DMS53 (cell line): ENCODE measurements around the gene ATP6V0C.

Source experiments
- DNase-seq: peaks from one replicate; lab custom pipeline; 2025; lab: John Stamatoyannopoulos, UW

The ATP6V0C gene

DNA sequence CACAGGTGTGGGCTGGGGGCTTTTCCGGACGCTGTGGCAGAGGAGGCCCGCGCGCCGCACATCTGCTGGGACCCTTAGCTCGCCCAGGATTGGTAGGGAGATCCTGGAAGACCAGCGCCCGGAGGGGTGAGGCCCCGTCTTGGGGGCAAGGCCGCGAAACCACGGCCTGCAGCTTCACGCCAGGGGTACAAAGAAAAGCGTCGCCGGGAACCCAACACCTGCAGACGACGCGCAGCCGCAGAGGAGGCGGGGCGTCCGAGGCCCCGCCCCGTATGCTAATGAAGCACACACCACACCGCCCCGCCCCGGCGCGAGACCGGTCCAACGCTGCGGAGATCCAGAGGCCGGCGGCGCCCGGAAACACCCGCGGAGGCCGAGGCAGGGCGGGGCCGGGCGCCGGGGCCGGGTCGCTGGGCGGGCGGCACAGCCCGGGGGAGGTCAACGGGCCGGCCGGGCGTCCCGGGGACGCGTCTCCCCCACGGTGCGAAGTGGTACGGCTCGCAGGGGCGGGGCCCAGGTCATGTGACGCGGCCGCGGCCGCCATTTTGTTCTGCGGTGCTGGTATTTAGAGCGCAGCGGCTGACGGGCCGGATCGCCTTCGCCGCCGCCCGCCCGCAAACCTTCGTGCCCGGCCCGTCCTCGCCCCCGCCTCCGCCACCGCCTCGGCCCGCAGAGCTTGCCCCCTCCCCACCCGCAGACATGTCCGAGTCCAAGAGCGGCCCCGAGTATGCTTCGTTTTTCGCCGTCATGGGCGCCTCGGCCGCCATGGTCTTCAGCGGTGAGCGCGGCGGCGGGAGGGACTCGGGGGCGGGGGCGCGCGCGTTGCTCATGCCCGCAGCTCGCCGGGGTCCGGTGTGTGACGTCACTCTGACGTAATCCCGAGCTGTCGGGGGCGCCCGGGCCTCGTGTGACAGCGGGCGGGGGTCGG lies at the start of gene ATP6V0C:
Gene ATP6V0C, plus strand, starts transcription at position 548 of the 928 bp plus-strand sequence. Its CDS starts 152 bp downstream, at position 700.
- DNase-seq: peak; percentile 98

DNA sequence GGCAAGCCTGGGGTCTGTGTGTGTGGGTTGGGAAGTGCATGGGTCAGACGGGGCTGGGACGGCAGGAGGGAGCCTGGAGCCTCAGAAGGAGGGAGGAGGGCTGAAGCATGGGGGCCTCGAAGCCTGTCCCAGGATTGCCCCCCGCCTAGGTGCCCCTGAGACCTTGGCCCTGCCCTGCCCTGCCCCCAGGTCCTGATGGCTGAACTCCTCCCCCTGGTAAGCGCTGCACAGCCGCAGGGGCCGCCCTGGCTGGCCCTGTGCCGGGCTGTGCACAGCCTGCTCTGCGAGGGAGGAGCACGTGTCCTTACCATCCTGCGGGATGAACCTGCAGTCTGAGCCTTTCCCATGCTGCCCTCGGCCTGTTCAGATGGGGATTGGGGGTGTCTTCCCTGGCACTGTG lies 49.4 kb upstream of the ATP6V0C start:
- DNase-seq: no peak

DNA sequence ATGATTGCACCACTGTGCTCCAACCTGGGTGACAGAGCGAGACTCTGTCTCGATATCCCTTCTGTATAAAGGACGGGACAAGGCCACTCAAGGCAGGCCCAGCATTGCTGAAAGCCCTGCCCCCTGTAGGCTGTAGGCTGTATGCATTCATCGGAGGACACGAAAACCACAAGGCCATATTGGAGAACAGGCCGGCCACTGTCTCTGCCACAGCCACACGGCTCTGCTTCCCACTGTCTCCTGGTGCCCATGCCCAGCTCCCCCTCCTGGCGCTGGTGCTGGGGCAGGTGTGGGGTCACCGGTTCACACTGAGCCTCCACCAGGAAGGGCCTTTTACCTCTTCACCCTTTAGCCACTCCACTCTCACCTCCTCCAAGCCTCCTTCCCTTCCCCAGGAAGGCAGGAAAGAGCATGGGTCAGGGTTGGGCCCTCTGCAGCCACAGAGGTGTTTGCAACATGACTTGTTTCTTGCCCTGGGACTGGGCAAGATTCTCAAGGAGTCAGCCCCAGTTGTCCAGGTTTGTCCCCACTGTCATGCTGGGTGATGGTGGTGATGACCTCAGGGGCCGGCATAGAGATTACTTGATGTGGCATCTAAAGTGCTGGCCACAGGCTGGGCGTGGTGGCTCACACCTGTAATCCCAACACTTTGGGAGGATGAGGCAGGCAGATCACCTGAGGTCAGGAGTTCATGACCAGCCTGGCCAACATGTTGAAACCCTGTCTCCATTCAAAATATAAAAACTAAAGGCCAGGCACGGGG lies 47.9 kb upstream of the ATP6V0C start:
- DNase-seq: peak; percentile 42

- DNase-seq: no peak
These were observed 46.9 kb upstream of the ATP6V0C start for GRCh38 chr16:2466667-2467527.

- DNase-seq: peak; percentile 87
These were observed 46.1 kb upstream of the ATP6V0C start for GRCh38 chr16:2467528-2468232.

- DNase-seq: peak; percentile 63
These were observed 45.5 kb upstream of the ATP6V0C start for GRCh38 chr16:2468233-2468724.

- DNase-seq: peak; percentile 62
These were observed 44.9 kb upstream of the ATP6V0C start for GRCh38 chr16:2468725-2469398.

DNA sequence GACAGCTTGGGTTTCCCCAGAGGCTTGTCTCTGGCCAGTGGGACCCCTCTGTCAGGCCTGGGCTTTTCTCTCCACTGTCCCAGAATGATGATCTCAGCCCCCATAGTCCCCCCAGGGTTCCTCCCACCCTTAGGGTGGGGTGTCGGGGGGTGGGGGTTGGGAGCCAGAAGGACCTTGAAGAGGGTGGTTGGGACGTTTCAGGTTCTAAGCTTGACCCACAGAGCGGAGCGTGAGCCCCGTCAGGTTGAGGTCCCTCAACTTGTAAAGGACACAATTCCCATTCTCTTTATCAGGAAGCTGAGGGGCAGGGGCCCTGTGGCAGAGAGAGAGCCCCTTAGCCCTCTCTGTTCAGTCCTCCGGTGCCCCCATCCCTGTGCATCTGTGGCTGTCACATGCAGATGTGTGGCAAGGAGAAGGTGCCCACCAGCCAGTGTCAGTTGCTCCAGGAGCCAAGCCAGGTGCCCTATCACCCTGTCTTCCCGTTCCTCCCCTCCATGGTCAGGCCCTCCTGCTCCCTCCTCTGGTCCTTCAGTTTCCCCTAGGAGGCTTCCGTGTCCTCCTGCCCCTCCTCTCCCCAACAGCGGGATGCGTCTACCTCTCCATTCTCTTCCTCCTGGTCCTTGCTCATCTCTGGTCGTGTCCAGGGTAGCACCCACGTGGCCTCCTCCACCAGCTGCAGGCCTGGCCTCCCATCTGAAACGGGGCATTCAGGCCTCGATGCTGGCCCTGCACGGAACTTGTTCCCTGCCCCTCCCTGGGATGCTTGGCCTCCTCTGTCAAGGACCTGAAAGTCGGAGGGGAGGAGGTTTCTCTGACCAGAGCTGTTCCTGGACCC lies 44.1 kb upstream of the ATP6V0C start:
- DNase-seq: peak; percentile 40

- DNase-seq: no peak
These were observed 43.5 kb upstream of the ATP6V0C start for GRCh38 chr16:2470234-2470601.

DNA sequence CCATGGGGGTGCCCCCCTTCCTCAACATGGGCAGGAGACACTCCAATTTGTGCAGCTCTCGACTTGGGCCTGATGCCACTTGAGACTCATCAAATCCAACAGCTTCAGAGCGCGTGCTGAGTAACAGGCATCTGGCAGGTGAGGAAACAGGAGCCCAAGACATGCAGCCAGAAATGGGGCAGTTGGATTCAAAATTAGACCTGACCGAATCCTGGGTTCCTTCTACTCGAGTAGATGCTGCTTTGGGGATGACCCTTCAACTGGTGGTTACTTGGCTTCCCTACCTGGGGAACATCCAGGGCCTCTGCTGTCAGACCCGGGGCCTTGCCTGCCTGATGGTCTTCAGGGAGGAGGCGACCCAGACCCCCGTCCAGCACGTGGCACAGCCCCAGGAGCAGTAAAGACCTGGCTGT lies 43.1 kb upstream of the ATP6V0C start:
- peak; percentile 47 for DNase-seq

- peak; percentile 57 for DNase-seq
These were observed 42.6 kb upstream of the ATP6V0C start, which contains the start of gene NTN3 for GRCh38 chr16:2471016-2471652. Gene NTN3, plus strand, starts transcription at chr16:2471297. Its CDS starts 405 bp downstream, at chr16:2471702.

- DNase-seq: no peak
These were observed 41.9 kb upstream of the ATP6V0C start for GRCh38 chr16:2471653-2472487.

DNA sequence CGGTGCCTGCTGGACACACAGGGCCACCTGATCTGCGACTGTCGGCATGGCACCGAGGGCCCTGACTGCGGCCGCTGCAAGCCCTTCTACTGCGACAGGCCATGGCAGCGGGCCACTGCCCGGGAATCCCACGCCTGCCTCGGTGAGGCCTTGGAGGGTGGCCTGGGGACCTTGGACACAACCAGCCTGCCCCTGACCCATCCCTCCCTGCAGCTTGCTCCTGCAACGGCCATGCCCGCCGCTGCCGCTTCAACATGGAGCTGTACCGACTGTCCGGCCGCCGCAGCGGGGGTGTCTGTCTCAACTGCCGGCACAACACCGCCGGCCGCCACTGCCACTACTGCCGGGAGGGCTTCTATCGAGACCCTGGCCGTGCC lies 41.3 kb upstream of the ATP6V0C start:
- no peak for DNase-seq

GRCh38 chr16:2472885-2473445 lies 40.8 kb upstream of the ATP6V0C start:
- DNase-seq: peak; percentile 22

- DNase-seq: peak; percentile 55
These were observed 40.3 kb upstream of the ATP6V0C start for GRCh38 chr16:2473446-2473926.

GRCh38 chr16:2473999-2474876 lies 39.5 kb upstream of the ATP6V0C start:
- DNase-seq: peak; percentile 73
